HCT116 (cell line): ENCODE measurements around the gene KLHL24. TPM values are rescaled to one million over a fixed set of nuclear protein-coding genes. Genes with fewer than 3 reads are reported as not detected.

Source experiments
- ATAC-seq: fragments of 200-7000 bp; cut with Tn5 transposase; 2 replicates; pipeline ENCODE4 v1.9.1; 2020; ENCODE audit warnings: mild to moderate bottlenecking, moderate library complexity
- BruUV-seq: library from RNA; stranded (reverse); fragments of 400-500 nt; replicated peaks from 2 replicates; lab custom pipeline; 2021; lab: Mats Ljungman, UMichigan
- CTCF ChIA-PET: fragments of 300-600 bp; sonication (Branson Sonifier 250); formaldehyde crosslinking; loops from one replicate; lab custom pipeline; 2021; ENCODE audit warnings: antibody characterized with exemption; lab: Charles Lee
- POLR2A ChIA-PET: fragments of 300-600, 350-600 bp; sonication (Branson Sonifier 250); formaldehyde crosslinking; loops from one replicate; lab custom pipeline; 2021; ENCODE audit warnings: antibody characterized with exemption; lab: Charles Lee
- RAD21 ChIA-PET, 2 experiments: fragments of 300-600 bp; sonication (Branson Sonifier 250); formaldehyde crosslinking; loops; one replicate each; lab custom pipeline; 2023; ENCODE audit warnings: low total read pairs in 2 of 2; ENCODE audit not compliant: uncharacterized antibody in 2 of 2, unreplicated experiment in 2 of 2, low non-redundant PET in 1 of 2; lab: Charles Lee
- DNase-seq: peaks from one replicate; pipeline ENCODE4 v3.0.0-alpha.2; 2010; ENCODE audit warnings: low read depth, low spot score
- H2AFZ ChIP-seq: fragments of 200-600 bp; shearing (Covaris generic), sonication (generic); 2 replicates; pipeline ENCODE4 v1.6.1; 2017; ENCODE audit warnings: low read depth, mixed run types, mixed read lengths, antibody characterized with exemption, low read length; ENCODE audit not compliant: poor library complexity, severe bottlenecking
- H3K27ac ChIP-seq: 2 replicates; pipeline ENCODE4 v1.5.1; 2012; ENCODE audit warnings: low read depth, low read length
- H3K27me3 ChIP-seq: fragments of 200-600 bp; sonication (generic); 2 replicates; pipeline ENCODE4 v1.6.1; 2016; ENCODE audit warnings: mixed run types, low read length, mixed read lengths; ENCODE audit not compliant: insufficient read depth
- H3K36me3 ChIP-seq, 2 experiments: fragments of 200-500 bp in 1 of 2; fragments of 200-600 bp in 1 of 2; sonication (Bioruptor generic) in 1 of 2; sonication (generic) in 1 of 2; 2 replicates each; pipeline versions ENCODE4 v1.5.1 to v1.6.1; 2014 to 2016; ENCODE audit warnings: low read length in 2 of 2, inconsistent platforms in 1 of 2, mixed read lengths in 1 of 2, mixed run types in 1 of 2; ENCODE audit not compliant: insufficient read depth in 2 of 2, control insufficient read depth in 1 of 2
- H3K4me1 ChIP-seq, 2 experiments: fragments of 200-600 bp in 1 of 2; sonication (generic) in 1 of 2; 2 replicates each; pipeline versions ENCODE4 v1.5.1 to v1.6.1; 2012 to 2017; ENCODE audit warnings: low read length in 2 of 2, inconsistent platforms in 1 of 2, mild to moderate bottlenecking in 1 of 2, mixed read lengths in 1 of 2, mixed run types in 1 of 2, moderate library complexity in 1 of 2; ENCODE audit not compliant: insufficient read depth in 2 of 2, control insufficient read depth in 1 of 2
- H3K4me2 ChIP-seq: fragments of 200-600 bp; sonication (generic); 2 replicates; pipeline ENCODE4 v1.6.1; 2017; ENCODE audit warnings: mixed run types, low read length, mixed read lengths
- H3K4me3 ChIP-seq, 2 experiments: fragments of 200-600 bp in 1 of 2; sonication (generic) in 1 of 2; replicated peaks in 1 of 2; 2 replicates each; pipeline ENCODE4 v1.5.1; 2011 to 2016; ENCODE audit warnings: low read length in 2 of 2, control low read depth in 1 of 2, low read depth in 1 of 2, mild to moderate bottlenecking in 1 of 2, mixed read lengths in 1 of 2, mixed run types in 1 of 2
- H3K79me2 ChIP-seq: fragments of 200-600 bp; sonication (generic); 2 replicates; pipeline ENCODE4 v1.6.1; 2017; ENCODE audit warnings: mild to moderate bottlenecking, mixed run types, low read length, moderate library complexity, mixed read lengths; ENCODE audit not compliant: insufficient read depth
- H3K9ac ChIP-seq: fragments of 200-600 bp; sonication (generic); 2 replicates; pipeline ENCODE4 v1.6.1; 2016; ENCODE audit warnings: low read length, mixed read lengths
- H3K9me2 ChIP-seq: fragments of 200-600 bp; sonication (generic), shearing (Covaris generic); 2 replicates; pipeline ENCODE4 v1.6.1; 2017; ENCODE audit warnings: mixed run types, mild to moderate bottlenecking, moderate library complexity; ENCODE audit not compliant: insufficient read depth
- H3K9me3 ChIP-seq, 2 experiments: fragments of 200-500 bp in 1 of 2; fragments of 200-600 bp in 1 of 2; sonication (Bioruptor generic) in 1 of 2; sonication (generic) in 1 of 2; 2 replicates each; pipeline ENCODE4 v1.6.1; 2014 to 2017; ENCODE audit warnings: low read length in 2 of 2, mixed read lengths in 2 of 2, inconsistent platforms in 1 of 2, low read depth in 1 of 2, mild to moderate bottlenecking in 1 of 2, mixed run types in 1 of 2, moderate library complexity in 1 of 2; ENCODE audit not compliant: control insufficient read depth in 1 of 2, insufficient read depth in 1 of 2
- H4K20me1 ChIP-seq: fragments of 200-600 bp; sonication (generic), shearing (Covaris generic); 2 replicates; pipeline ENCODE4 v1.6.1; 2017; ENCODE audit warnings: mixed run types, mild to moderate bottlenecking, moderate library complexity; ENCODE audit not compliant: insufficient read depth
- ATF3 ChIP-seq: IDR thresholded peaks from 2 replicates; pipeline ENCODE4 v1.6.1; 2012
- CEBPB ChIP-seq: IDR thresholded peaks from 2 replicates; pipeline ENCODE4 v1.6.1; 2012; ENCODE audit warnings: low read depth
- EGR1 ChIP-seq: IDR thresholded peaks from 2 replicates; pipeline ENCODE4 v1.6.1; 2012; ENCODE audit warnings: low read depth
- EZH2 ChIP-seq: fragments of 200-600 bp; sonication (generic); IDR thresholded peaks from 2 replicates; pipeline ENCODE4 v1.6.1; 2017; ENCODE audit warnings: antibody characterized with exemption, mixed run types
- JUND ChIP-seq: IDR thresholded peaks from 2 replicates; pipeline ENCODE4 v1.6.1; 2012
- POLR2AphosphoS5 ChIP-seq: IDR thresholded peaks from 2 replicates; pipeline ENCODE4 v1.6.1; 2011; ENCODE audit warnings: mild to moderate bottlenecking, low read depth, low read length, moderate library complexity
- SIN3A ChIP-seq: IDR thresholded peaks from 2 replicates; pipeline ENCODE4 v1.6.1; 2012; ENCODE audit warnings: low read depth
- SP1 ChIP-seq: IDR thresholded peaks from 2 replicates; pipeline ENCODE4 v1.6.1; 2012; ENCODE audit warnings: low read depth
- TCF7L2 ChIP-seq: IDR thresholded peaks from 2 replicates; pipeline ENCODE4 v1.7.0; 2011; ENCODE audit warnings: borderline replicate concordance, inconsistent platforms; ENCODE audit not compliant: insufficient read depth, insufficient read length; ENCODE audit errors: extremely low read depth
- YY1 ChIP-seq: IDR thresholded peaks from 2 replicates; pipeline ENCODE4 v1.6.1; 2011; ENCODE audit warnings: low read length, low read depth, moderate library complexity, mild to moderate bottlenecking; ENCODE audit not compliant: insufficient replicate concordance; ENCODE audit errors: extremely low read depth
- ZFX ChIP-seq: fragments of 450-650 bp; IDR thresholded peaks from 2 replicates; pipeline ENCODE4 v1.6.1; 2017
- intact Hi-C: fragments of 100-400 bp; cut with micrococcal nuclease; formaldehyde crosslinking; loops from 2 replicates; pipeline ENCODE4 v1.10.0; 2022
- total RNA-seq: library from RNA; stranded (reverse); gene quantifications from one replicate; pipeline ENCODE4 v1.2.1, GENCODE V29; 2021; ENCODE audit not compliant: unreplicated experiment
- TF ChIP-seq, protein P1 (sequence below), 3 experiments: fragments of 200-600 bp in 1 of 3; sonication (generic) in 1 of 3; IDR thresholded peaks in 2 of 3; conservative IDR thresholded peaks in 1 of 3; 2 replicates each; pipeline ENCODE4 v1.5.1; 2012 to 2017; ENCODE audit warnings: low read depth in 2 of 3, low read length in 2 of 3, antibody characterized with exemption in 1 of 3, borderline replicate concordance in 1 of 3, control low read depth in 1 of 3, mild to moderate bottlenecking in 1 of 3, mixed read lengths in 1 of 3, mixed run types in 1 of 3, moderate library complexity in 1 of 3; ENCODE audit not compliant: insufficient read depth in 1 of 3
- TF ChIP-seq, protein P2 (sequence below): IDR thresholded peaks from 2 replicates; pipeline ENCODE4 v1.6.1; 2012
- TF ChIP-seq, protein P3 (sequence below): IDR thresholded peaks from 2 replicates; pipeline ENCODE4 v1.6.1; 2011; ENCODE audit warnings: mild to moderate bottlenecking, low read length, moderate library complexity; ENCODE audit not compliant: insufficient replicate concordance; ENCODE audit errors: extremely low read depth

KLHL24 gene
- total RNA-seq, 1 experiment from 2014 or later = 21.0 TPM

- intact Hi-C loops = no loop called here
- H4K20me1 ChIP-seq = no peaks in the 10 kb centered on the region
- H3K4me2 ChIP-seq = no peak overlapping the region
- ATAC-seq (peak; percentile 42; the same call in 1 of the 2 replicates), DNase-seq (no peak)
- CTCF ChIA-PET = no interaction called here
- RAD21 ChIA-PET = no interaction called here
- BruUV-seq = no TSS peak
- no peaks in the 10 kb centered on the region for H3K27me3 ChIP-seq
- no peak overlapping the region for H3K9ac ChIP-seq
- no peak overlapping the region for H2AFZ ChIP-seq
- H3K4me1 ChIP-seq = no peaks in the 10 kb centered on the region
- H3K79me2 ChIP-seq = no peaks in the 10 kb centered on the region
- TF ChIP-seq SIN3A (no peak), CEBPB (no peak), ATF3 (no peak)
- TF ChIP-seq, protein P1, sequence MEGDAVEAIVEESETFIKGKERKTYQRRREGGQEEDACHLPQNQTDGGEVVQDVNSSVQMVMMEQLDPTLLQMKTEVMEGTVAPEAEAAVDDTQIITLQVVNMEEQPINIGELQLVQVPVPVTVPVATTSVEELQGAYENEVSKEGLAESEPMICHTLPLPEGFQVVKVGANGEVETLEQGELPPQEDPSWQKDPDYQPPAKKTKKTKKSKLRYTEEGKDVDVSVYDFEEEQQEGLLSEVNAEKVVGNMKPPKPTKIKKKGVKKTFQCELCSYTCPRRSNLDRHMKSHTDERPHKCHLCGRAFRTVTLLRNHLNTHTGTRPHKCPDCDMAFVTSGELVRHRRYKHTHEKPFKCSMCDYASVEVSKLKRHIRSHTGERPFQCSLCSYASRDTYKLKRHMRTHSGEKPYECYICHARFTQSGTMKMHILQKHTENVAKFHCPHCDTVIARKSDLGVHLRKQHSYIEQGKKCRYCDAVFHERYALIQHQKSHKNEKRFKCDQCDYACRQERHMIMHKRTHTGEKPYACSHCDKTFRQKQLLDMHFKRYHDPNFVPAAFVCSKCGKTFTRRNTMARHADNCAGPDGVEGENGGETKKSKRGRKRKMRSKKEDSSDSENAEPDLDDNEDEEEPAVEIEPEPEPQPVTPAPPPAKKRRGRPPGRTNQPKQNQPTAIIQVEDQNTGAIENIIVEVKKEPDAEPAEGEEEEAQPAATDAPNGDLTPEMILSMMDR (IDR thresholded peaks at IDR 0.05 in 2 of 3, conservative IDR thresholded peaks at IDR 0.05 in 1 of 3; ENCODE audit: borderline replicate concordance in 1 of 3, insufficient read depth in 1 of 3, low read depth in 2 of 3, low read length in 2 of 3) = no peak
- H3K9me3 ChIP-seq = no peaks in the 10 kb centered on the region
- H3K27ac ChIP-seq = no peak overlapping the region
- POLR2A ChIA-PET = no interaction called here
- no peaks in the 10 kb centered on the region for H3K9me2 ChIP-seq
- H3K36me3 ChIP-seq = no peaks in the 10 kb centered on the region
- no peak overlapping the region for H3K4me3 ChIP-seq
These were observed 5.7 kb upstream of the KLHL24 start for GRCh38 chr3:183629546-183630301.

DNA sequence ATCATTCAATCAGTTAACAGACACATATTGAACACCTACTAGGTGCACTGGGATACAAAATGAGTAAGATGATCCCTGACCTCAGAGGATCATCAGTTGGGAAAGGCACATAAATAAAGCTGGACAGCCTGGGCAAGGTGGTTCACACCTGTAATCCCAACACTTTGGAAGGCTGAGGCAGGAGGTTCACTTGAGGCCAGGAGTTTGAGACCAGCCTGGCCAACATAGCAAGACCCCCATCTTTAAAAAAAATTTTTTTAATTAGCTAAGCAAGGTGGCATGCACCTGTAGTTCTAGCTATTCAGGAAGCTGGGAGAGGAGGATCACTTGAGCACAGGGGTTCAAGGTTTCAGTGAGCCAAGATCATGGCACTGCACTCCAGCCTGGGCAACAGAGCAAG is 3.7 kb upstream of the KLHL24 start:
- Histone ChIP-seq H3K27ac (no peak overlapping the region), H4K20me1 (no peaks in the 10 kb centered on the region), H3K4me1 (peaks cover 3 to 6% of the 10 kb centered on the region in 2 experiments; a peak in 1 of 4 replicates), H3K27me3 (no peaks in the 10 kb centered on the region), H3K36me3 (no peaks in the 10 kb centered on the region), H2AFZ (no peak overlapping the region), H3K9me3 (no peaks in the 10 kb centered on the region), H3K4me3 (no peak overlapping the region), H3K79me2 (no peaks in the 10 kb centered on the region), H3K9me2 (no peaks in the 10 kb centered on the region), H3K9ac (no peak overlapping the region), H3K4me2 (no peak overlapping the region)
- no peak for DNase-seq
- RAD21 ChIA-PET = no interaction called here
- ATAC-seq = no peak
- BruUV-seq = no TSS peak
- intact Hi-C loops = no loop called here
- POLR2A ChIA-PET = no interaction called here
- CTCF ChIA-PET = no interaction called here
- no peak for TF ChIP-seq JUND
- TF ChIP-seq, protein P2, sequence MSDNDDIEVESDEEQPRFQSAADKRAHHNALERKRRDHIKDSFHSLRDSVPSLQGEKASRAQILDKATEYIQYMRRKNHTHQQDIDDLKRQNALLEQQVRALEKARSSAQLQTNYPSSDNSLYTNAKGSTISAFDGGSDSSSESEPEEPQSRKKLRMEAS = no peak
- no peak for TF ChIP-seq POLR2AphosphoS5
- no peak for TF ChIP-seq EGR1
- no peak for TF ChIP-seq YY1
- TF ChIP-seq ZFX = no peak
- TF ChIP-seq, protein P3, sequence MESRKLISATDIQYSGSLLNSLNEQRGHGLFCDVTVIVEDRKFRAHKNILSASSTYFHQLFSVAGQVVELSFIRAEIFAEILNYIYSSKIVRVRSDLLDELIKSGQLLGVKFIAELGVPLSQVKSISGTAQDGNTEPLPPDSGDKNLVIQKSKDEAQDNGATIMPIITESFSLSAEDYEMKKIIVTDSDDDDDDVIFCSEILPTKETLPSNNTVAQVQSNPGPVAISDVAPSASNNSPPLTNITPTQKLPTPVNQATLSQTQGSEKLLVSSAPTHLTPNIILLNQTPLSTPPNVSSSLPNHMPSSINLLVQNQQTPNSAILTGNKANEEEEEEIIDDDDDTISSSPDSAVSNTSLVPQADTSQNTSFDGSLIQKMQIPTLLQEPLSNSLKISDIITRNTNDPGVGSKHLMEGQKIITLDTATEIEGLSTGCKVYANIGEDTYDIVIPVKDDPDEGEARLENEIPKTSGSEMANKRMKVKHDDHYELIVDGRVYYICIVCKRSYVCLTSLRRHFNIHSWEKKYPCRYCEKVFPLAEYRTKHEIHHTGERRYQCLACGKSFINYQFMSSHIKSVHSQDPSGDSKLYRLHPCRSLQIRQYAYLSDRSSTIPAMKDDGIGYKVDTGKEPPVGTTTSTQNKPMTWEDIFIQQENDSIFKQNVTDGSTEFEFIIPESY = no peak
- TF ChIP-seq SP1 = no peak
- TF ChIP-seq EZH2 = no peak
- TF ChIP-seq TCF7L2 = no peak
